Astrocyte of the cerebellum (primary cell): ENCODE measurements around the gene TRAT1.
A peak's percentile ranks its signal among the peaks of the same experiment; 100 is the strongest.

Experiments used
- DNase-seq: peaks from one replicate; pipeline ENCODE4 v3.0.0-alpha.2; 2011; ENCODE audit warnings: low read depth
- H3K4me3 ChIP-seq: 2 replicates; pipeline ENCODE4 v1.5.1; 2011; ENCODE audit warnings: mild to moderate bottlenecking, low read depth, low read length, moderate library complexity
- in situ Hi-C: cut with HindIII; loops from 2 replicates; pipeline ENCODE4 v1.10.0; 2017; ENCODE audit warnings: low sequenced_read_pairs
- TF ChIP-seq, protein P1 (sequence below): IDR thresholded peaks from 2 replicates; pipeline ENCODE4 v1.5.1; 2012; ENCODE audit warnings: low read length, low read depth, moderate library complexity, mild to moderate bottlenecking; ENCODE audit errors: missing control alignments

Gene TRAT1

DNA sequence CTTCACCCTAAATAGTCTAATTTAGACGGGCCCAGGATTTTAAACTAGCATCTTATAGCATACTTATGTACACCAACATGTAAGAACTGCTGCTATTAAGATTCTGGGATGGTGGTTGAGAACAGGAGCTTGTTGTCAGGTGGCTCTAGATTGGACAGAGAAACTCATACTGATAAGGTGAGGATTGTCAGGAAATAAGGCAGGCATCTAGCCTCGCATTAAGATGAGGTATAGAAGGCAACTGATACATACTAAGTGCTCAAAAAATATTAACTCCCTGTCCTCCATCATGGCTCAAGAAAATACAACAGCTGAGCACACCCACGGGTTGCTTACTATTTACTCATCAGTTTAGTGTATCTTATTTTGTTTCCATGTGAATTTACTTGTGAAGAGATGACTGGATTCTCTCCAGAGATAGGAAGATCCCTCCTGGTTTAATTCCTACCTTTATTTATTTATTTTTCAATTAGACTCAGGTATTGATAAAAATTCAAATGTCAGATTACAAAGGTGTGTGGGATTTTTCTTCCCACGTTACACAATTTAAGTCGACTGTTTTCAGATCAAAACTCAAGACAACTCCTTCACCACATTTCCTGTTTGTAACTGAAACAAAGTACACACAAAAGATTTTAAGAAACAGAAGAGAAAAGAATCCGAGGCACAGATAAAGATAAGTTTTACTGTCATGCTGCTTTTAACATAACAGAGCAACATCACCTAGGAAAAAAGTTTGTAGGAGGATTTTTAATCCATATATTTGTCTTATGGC is at the start of gene TRAT1:
TSS of gene TRAT1 (plus strand) at position 664 of the 775 bp plus-strand sequence. CDS start 142 bp downstream, outside the sequence.
- in situ Hi-C loops, result loop anchor here (5.0 kb wide), 1 partner anchor 60 kb away; no protein-coding TSS in a partner anchor
- TF ChIP-seq, protein P1, sequence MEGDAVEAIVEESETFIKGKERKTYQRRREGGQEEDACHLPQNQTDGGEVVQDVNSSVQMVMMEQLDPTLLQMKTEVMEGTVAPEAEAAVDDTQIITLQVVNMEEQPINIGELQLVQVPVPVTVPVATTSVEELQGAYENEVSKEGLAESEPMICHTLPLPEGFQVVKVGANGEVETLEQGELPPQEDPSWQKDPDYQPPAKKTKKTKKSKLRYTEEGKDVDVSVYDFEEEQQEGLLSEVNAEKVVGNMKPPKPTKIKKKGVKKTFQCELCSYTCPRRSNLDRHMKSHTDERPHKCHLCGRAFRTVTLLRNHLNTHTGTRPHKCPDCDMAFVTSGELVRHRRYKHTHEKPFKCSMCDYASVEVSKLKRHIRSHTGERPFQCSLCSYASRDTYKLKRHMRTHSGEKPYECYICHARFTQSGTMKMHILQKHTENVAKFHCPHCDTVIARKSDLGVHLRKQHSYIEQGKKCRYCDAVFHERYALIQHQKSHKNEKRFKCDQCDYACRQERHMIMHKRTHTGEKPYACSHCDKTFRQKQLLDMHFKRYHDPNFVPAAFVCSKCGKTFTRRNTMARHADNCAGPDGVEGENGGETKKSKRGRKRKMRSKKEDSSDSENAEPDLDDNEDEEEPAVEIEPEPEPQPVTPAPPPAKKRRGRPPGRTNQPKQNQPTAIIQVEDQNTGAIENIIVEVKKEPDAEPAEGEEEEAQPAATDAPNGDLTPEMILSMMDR, result no peak
- DNase-seq, result no peak
- no peak within 1 kb of the TSS for H3K4me3 ChIP-seq

- no peak overlapping the region for H3K4me3 ChIP-seq
- in situ Hi-C loops, result no loop called here
- TF ChIP-seq, protein P1, result no peak
- DNase-seq, result no peak
Measured at GRCh38 chr3:108775649-108776048, 46.9 kb upstream of the TRAT1 start.

GRCh38 chr3:108779496-108779895 is 43.1 kb upstream of the TRAT1 start:
- DNase-seq, result no peak
- TF ChIP-seq, protein P1, result no peak
- in situ Hi-C loops, result no loop called here
- H3K4me3 ChIP-seq, result no peak overlapping the region

GRCh38 chr3:108780235-108780634 is 42.4 kb upstream of the TRAT1 start:
- H3K4me3 ChIP-seq, result no peak overlapping the region
- TF ChIP-seq, protein P1, result no peak
- in situ Hi-C loops, result no loop called here
- DNase-seq, result no peak

GRCh38 chr3:108791473-108791872 is 31.1 kb upstream of the TRAT1 start:
- no peak for DNase-seq
- in situ Hi-C loops, result no loop called here

DNA sequence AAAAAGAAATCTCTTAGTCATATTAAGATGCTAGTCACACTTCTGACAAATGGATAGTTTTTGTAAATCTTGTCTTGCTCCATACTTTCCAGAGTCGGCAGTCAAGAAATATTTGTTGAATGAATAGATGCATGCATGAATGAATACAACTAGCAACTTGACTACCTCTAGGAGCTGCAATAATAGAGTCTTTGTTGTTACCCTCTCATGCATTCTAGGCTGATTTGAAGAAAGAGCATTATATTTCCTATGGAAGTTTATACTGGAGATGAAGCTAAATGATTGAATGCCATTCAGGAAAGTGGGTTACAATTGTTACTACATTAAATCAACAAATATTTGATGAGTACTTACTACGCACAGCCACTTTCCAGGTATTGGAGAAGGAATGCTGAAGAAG is 18.1 kb upstream of the TRAT1 start:
- no peak overlapping the region for H3K4me3 ChIP-seq
- in situ Hi-C loops, result no loop called here
- peak; percentile 1 for DNase-seq
- TF ChIP-seq, protein P1, result no peak

More at GRCh38 chr3:108791473-108791872, 31.1 kb upstream of the TRAT1 start:
- no peak overlapping the region for H3K4me3 ChIP-seq
- TF ChIP-seq, protein P1, result no peak
